Measurements from ENCODE around the gene CCDC8. TPM values are rescaled to one million over a fixed set of nuclear protein-coding genes. Genes with fewer than 3 reads are reported as not detected.

CCDC8 gene
- total and polyA plus RNA-seq, 8 donors: 11.8 to 59.7 (median 47.8) TPM

DNA sequence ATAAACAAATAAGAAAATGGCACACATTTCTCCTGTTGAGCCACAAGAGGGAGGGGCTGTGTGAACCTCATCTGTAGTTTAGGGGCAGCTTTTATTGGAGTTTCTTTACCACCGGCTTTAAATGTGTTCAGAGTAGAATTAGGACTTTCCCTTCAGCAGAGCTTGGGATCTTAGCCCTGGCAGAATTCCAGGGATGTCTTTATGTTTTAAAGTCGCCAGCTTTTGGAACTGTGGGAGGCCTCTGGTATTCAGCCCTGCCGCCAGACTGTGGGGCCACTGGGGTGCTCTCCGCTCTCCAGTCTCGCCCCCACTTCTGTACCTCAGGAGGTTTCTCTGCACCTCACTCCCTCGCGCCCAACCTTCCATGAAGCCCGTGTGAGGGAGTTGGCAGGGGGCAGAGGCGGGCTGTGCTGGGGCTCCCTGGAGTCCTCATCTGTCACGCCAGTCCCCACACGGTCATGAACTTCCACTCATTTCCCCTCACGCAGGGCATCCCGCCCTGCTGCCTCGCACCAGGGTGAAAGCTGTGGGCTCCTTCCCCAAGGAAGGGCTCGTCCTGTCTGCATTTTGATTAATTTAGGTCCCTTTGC, 31.5 kb downstream of the CCDC8 start:
- DNase-seq: peak in 1 of 4 donors; percentile 42
- intact Hi-C loops (cut with DNase I): no loop called here
- Histone ChIP-seq H3K27me3 (no peaks in the 10 kb centered on the region), H3K4me1 (peaks cover 0 to 3% of the 10 kb centered on the region in 2 donors), H3K9me3 (no peaks in the 10 kb centered on the region), H3K4me3 (no peak overlapping the region), H3K27ac (no peak overlapping the region), H3K36me3 (peaks cover 3 to 84% of the 10 kb centered on the region in 2 donors)
- TF ChIP-seq, protein P1, sequence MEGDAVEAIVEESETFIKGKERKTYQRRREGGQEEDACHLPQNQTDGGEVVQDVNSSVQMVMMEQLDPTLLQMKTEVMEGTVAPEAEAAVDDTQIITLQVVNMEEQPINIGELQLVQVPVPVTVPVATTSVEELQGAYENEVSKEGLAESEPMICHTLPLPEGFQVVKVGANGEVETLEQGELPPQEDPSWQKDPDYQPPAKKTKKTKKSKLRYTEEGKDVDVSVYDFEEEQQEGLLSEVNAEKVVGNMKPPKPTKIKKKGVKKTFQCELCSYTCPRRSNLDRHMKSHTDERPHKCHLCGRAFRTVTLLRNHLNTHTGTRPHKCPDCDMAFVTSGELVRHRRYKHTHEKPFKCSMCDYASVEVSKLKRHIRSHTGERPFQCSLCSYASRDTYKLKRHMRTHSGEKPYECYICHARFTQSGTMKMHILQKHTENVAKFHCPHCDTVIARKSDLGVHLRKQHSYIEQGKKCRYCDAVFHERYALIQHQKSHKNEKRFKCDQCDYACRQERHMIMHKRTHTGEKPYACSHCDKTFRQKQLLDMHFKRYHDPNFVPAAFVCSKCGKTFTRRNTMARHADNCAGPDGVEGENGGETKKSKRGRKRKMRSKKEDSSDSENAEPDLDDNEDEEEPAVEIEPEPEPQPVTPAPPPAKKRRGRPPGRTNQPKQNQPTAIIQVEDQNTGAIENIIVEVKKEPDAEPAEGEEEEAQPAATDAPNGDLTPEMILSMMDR (IDR thresholded peaks at IDR 0.05): no peak
- no peak for ATAC-seq

DNA sequence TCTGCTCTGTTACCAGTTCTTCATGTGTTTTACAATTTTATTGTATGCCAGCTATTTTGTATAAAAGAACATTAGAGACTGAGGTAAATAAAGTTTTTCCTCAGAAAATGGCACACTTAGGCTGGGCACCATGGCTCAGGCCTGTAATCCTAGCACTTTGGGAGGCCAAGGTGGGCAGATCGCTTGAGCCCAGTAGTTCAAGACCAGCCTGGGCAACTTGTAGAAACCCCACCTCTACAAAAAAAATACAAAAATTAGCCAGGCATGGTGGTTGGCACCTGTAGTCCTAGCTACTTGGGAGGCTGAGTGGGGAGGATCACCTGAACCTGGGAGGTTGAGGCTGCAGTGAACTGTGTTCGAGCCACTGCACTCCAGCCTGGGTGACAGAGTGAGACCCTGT, 32.0 kb downstream of the CCDC8 start:
- ATAC-seq (no peak), DNase-seq (no peak)
- intact Hi-C loops (cut with DNase I): no loop called here
- Histone ChIP-seq H3K4me3 (no peak overlapping the region), H3K27me3 (no peaks in the 10 kb centered on the region), H3K4me1 (peaks cover 0 to 3% of the 10 kb centered on the region in 2 donors), H3K27ac (no peak overlapping the region), H3K9me3 (no peaks in the 10 kb centered on the region), H3K36me3 (peaks cover 3 to 84% of the 10 kb centered on the region in 2 donors)
- TF ChIP-seq, protein P1 (IDR thresholded peaks at IDR 0.05): no peak

DNA sequence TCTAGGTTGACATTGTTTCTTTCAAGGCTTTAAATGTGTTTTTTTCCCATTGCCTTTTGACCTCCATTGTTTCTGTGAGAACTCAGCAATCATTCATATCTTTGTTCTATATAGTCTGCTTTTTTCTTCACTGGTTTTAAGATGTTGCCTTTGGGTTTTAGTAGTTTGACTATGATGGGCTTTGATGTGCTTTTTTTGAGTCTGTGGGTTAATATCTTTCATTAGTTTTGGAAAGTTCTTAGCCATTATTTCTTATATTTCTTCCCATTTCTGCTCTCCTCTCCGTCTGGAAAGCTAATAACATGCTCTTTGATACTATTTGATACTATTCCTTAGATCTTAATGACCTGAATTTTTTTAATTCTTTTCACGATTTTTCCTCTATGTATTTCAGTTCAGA, 32.7 kb downstream of the CCDC8 start:
- Histone ChIP-seq H3K27me3 (no peaks in the 10 kb centered on the region), H3K36me3 (peaks cover 3 to 86% of the 10 kb centered on the region in 2 donors), H3K4me3 (no peak overlapping the region), H3K9me3 (no peaks in the 10 kb centered on the region), H3K27ac (no peak overlapping the region), H3K4me1 (peaks cover 0 to 3% of the 10 kb centered on the region in 2 donors)
- DNase-seq: no peak
- TF ChIP-seq, protein P1 (IDR thresholded peaks at IDR 0.05): no peak
- intact Hi-C loops (cut with DNase I): no loop called here
- ATAC-seq: no peak

DNA sequence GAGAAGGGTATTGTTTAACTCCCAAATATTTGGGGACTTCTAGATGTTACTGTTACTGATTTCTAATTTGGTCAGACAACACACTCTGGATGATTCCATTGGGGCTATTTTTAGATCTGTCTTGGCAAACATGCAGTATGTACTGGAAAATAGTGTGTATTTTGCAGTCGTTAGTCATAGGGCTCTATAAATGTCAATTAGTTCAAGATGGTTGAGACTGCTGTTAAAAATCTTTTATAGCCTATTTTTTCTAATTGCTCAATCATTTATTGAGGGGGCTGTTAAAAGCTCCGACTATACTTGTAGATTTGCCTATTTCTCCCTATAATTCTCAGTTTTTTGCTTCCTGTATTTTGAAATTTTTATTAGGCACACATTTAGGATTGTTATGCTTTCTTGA, 35.1 kb downstream of the CCDC8 start:
- peaks cover 3 to 68% of the 10 kb centered on the region in 2 donors for H3K36me3 ChIP-seq
- H3K27ac ChIP-seq: peak overlapping the region in 1 of 2 donors; percentile 71

More for the DNA sequence above, 35.1 kb downstream of the CCDC8 start:
- ATAC-seq (no peak), DNase-seq (peak in 1 of 4 donors; percentile 61)
- Histone ChIP-seq H3K27me3 (no peaks in the 10 kb centered on the region), H3K4me3 (no peak overlapping the region), H3K4me1 (peaks cover 6 to 12% of the 10 kb centered on the region in 2 donors), H3K9me3 (no peaks in the 10 kb centered on the region)
- intact Hi-C loops (cut with DNase I): no loop called here
- TF ChIP-seq, protein P1 (IDR thresholded peaks at IDR 0.05): no peak

Measured in left lung (tissue), 10 donors.